Caco-2 (cell line): Measurements from ENCODE around the gene WRAP73. TPM values are rescaled to one million over a fixed set of nuclear protein-coding genes. Genes with fewer than 3 reads are reported as not detected.

Experiments used
- BruUV-seq: library from RNA; stranded (reverse); fragments of 400-500 nt; replicated peaks from 2 replicates; lab custom pipeline; 2021; lab: Mats Ljungman, UMichigan
- CTCF ChIA-PET: fragments of 300-600 bp; sonication (Branson Sonifier 250); formaldehyde crosslinking; loops from one replicate; lab custom pipeline; 2022; ENCODE audit warnings: antibody characterized with exemption; lab: Charles Lee
- POLR2A ChIA-PET: fragments of 300-600 bp; sonication (Branson Sonifier 250); formaldehyde crosslinking; loops from one replicate; lab custom pipeline; 2022; ENCODE audit warnings: antibody characterized with exemption; lab: Charles Lee
- DNase-seq, 2 experiments: peaks; one replicate each; pipeline versions ENCODE4 v3.0.0 to v3.0.0-alpha.2; 2020 to 2022
- H3K27me3 ChIP-seq: replicated peaks from 2 replicates; pipeline ENCODE4 v1.6.0; 2011; ENCODE audit warnings: low read length; ENCODE audit not compliant: control insufficient read depth, insufficient read depth
- H3K36me3 ChIP-seq: 2 replicates; pipeline ENCODE4 v1.5.1; 2011; ENCODE audit warnings: low read length; ENCODE audit not compliant: control insufficient read depth, insufficient read depth
- H3K4me1 ChIP-seq: fragments of 250-450 bp; sonication (Bioruptor Pico); 2 replicates; pipeline ENCODE4 v1.5.1; 2020; ENCODE audit warnings: mild to moderate bottlenecking
- H3K4me3 ChIP-seq: 2 replicates; pipeline ENCODE4 v1.5.1; 2011; ENCODE audit warnings: low read depth, mild to moderate bottlenecking, control low read depth, low read length
- H3K9me3 ChIP-seq: fragments of 250-450 bp; sonication (Bioruptor Pico); 2 replicates; pipeline ENCODE4 v1.5.1; 2020; ENCODE audit warnings: mild to moderate bottlenecking, moderate library complexity
- H3K27ac Mint-ChIP-seq: one replicate; pipeline ENCODE4 v1.8.0; 2022; ENCODE audit warnings: mixed read lengths; ENCODE audit not compliant: unreplicated experiment
- H3K27me3 Mint-ChIP-seq: one replicate; pipeline ENCODE4 v1.8.0; 2022; ENCODE audit warnings: mixed read lengths; ENCODE audit not compliant: insufficient read depth, unreplicated experiment
- H3K36me3 Mint-ChIP-seq: one replicate; pipeline ENCODE4 v1.8.0; 2022; ENCODE audit warnings: mild to moderate bottlenecking, mixed read lengths; ENCODE audit not compliant: insufficient read depth, unreplicated experiment
- H3K4me1 Mint-ChIP-seq: one replicate; pipeline ENCODE4 v1.8.0; 2022; ENCODE audit warnings: low read depth, mixed read lengths; ENCODE audit not compliant: unreplicated experiment
- H3K4me3 Mint-ChIP-seq: one replicate; pipeline ENCODE4 v1.8.0; 2022; ENCODE audit warnings: mild to moderate bottlenecking, moderate library complexity, mixed read lengths; ENCODE audit not compliant: unreplicated experiment
- H3K9me3 Mint-ChIP-seq: one replicate; pipeline ENCODE4 v1.8.0; 2022; ENCODE audit warnings: mixed read lengths; ENCODE audit not compliant: unreplicated experiment
- intact Hi-C: fragments of 100-400 bp; cut with micrococcal nuclease; formaldehyde crosslinking; loops from one replicate; pipeline ENCODE4 v1.10.0; 2022; ENCODE audit not compliant: unreplicated experiment
- total RNA-seq: library from RNA; stranded (reverse); gene quantifications from 2 replicates; pipeline ENCODE4 v1.2.3, GENCODE V29; 2022
- TF ChIP-seq, protein P1 (sequence below), 2 experiments: fragments of 200-600 bp in 1 of 2; IDR thresholded peaks; 1 replicate in 1 of 2; 2 replicates in 1 of 2; pipeline versions ENCODE4 v1.5.1 to v1.8.0; 2011 to 2022; ENCODE audit warnings: antibody characterized with exemption in 1 of 2, control low read depth in 1 of 2, inconsistent platforms in 1 of 2, low read depth in 1 of 2, low read length in 1 of 2, mild to moderate bottlenecking in 1 of 2, moderate library complexity in 1 of 2; ENCODE audit not compliant: insufficient read depth in 1 of 2, severe bottlenecking in 1 of 2, unreplicated experiment in 1 of 2

WRAP73 gene
- total RNA-seq, 1 experiment from 2014 or later = 31.6 TPM

DNA sequence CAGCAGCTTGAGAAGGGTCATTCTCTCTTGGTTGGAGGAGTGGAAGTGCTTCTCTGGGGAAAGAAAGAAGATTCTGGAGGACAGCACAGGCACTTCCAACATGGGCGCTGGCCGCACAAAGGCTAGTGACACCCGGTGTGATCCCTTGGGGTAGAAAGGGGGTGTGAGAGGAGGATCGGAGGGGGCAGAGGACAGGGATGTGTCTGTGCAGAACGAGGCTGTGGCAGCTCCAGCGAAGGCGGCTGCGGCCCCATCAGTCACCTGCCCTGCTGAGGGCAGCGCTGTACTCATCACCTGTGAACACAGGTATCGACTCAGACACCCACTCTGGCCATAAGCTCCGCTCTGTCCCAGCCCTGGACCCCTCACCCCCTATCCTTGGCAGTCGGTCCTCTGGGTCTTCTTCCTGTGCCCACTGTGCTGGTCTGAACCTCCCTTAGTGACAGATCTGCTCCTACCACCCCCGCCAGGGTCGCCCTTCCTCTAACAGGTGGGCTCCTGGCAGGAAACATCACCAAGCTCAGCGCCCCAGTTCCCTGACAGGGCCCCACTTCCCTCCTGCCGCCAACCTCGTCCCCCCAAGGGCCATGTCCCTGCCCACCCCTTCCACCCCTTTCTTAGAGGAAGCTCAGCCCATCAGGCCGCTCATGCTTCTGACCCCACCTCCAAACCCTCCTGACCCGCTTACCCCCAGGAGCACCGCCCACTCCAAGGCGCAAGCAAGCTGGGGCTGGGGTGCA, 22.5 kb upstream of the WRAP73 start:
- ChIA-PET CTCF (no interaction called here), POLR2A (no interaction called here)
- DNase-seq = no peak
- intact Hi-C loops = no loop called here
- Mint-ChIP-seq H3K27ac (no peak overlapping the region), H3K36me3 (no peaks in the 10 kb centered on the region), H3K4me3 (no peak overlapping the region), H3K27me3 (no peaks in the 10 kb centered on the region), H3K9me3 (no peaks in the 10 kb centered on the region), H3K4me1 (peaks cover 7% of the 10 kb centered on the region)
- Histone ChIP-seq H3K36me3 (no peaks in the 10 kb centered on the region), H3K27me3 (no peaks in the 10 kb centered on the region), H3K9me3 (no peaks in the 10 kb centered on the region), H3K4me1 (peaks cover 7% of the 10 kb centered on the region), H3K4me3 (no peak overlapping the region)
- TF ChIP-seq, protein P1, sequence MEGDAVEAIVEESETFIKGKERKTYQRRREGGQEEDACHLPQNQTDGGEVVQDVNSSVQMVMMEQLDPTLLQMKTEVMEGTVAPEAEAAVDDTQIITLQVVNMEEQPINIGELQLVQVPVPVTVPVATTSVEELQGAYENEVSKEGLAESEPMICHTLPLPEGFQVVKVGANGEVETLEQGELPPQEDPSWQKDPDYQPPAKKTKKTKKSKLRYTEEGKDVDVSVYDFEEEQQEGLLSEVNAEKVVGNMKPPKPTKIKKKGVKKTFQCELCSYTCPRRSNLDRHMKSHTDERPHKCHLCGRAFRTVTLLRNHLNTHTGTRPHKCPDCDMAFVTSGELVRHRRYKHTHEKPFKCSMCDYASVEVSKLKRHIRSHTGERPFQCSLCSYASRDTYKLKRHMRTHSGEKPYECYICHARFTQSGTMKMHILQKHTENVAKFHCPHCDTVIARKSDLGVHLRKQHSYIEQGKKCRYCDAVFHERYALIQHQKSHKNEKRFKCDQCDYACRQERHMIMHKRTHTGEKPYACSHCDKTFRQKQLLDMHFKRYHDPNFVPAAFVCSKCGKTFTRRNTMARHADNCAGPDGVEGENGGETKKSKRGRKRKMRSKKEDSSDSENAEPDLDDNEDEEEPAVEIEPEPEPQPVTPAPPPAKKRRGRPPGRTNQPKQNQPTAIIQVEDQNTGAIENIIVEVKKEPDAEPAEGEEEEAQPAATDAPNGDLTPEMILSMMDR (IDR thresholded peaks at IDR 0.05; ENCODE audit: insufficient read depth in 1 of 2, low read depth in 1 of 2, low read length in 1 of 2, severe bottlenecking in 1 of 2, unreplicated experiment in 1 of 2) = no peak
- no TSS peak for BruUV-seq

DNA sequence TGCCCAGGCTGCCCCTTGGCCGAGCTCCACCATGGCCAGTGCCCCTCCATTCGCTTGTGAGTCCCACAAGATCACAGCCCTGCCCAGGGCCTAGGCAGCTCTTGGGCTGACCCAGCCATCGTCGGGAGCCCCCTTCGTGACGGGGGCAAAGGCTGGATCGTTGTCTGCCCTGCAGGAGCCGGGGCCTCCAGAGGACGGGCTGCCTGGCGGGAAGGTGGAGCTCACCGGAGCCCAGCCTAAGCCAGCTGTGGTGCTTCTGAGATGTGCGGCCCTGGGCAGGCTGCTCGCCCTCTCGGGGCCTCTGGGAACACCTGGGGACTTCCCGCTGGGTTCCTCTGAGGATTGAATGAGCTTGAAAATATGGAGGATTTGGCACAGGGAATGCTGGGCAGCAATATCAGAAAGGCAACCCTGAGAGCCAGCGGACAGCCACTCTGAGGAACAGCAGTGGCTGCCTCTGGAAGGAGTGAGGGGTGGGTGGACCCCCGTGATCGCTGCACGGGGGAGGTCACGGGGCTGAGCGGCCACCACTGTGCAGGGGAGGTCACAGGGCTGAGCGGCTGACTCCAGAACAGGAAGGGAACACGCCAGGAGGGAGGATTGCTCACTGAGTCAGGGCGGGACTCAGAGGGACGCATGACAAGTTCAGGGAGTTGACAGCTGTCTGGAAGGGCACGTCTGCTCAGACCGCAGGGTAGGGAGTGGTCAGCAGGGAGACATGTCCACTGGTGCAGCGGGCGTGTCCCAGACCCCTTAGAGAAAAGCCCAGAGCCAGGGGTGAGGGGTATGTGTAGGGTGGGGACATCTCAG, 21.7 kb upstream of the WRAP73 start:
- ChIA-PET POLR2A (no interaction called here), CTCF (no interaction called here)
- H3K4me3 ChIP-seq = no peak overlapping the region
- H3K27me3 Mint-ChIP-seq = no peaks in the 10 kb centered on the region
- TF ChIP-seq, protein P1 (IDR thresholded peaks at IDR 0.05; ENCODE audit: insufficient read depth in 1 of 2, low read depth in 1 of 2, low read length in 1 of 2, severe bottlenecking in 1 of 2, unreplicated experiment in 1 of 2) = no peak
- no peaks in the 10 kb centered on the region for H3K9me3 ChIP-seq
- no peaks in the 10 kb centered on the region for H3K36me3 ChIP-seq
- intact Hi-C loops = no loop called here
- DNase-seq = no peak
- H3K27me3 ChIP-seq = no peaks in the 10 kb centered on the region
- H3K27ac Mint-ChIP-seq = no peak overlapping the region
- H3K4me1 ChIP-seq = peaks cover 7% of the 10 kb centered on the region
- no TSS peak for BruUV-seq
- H3K36me3 Mint-ChIP-seq = no peaks in the 10 kb centered on the region
- H3K4me1 Mint-ChIP-seq = peaks cover 7% of the 10 kb centered on the region
- H3K9me3 Mint-ChIP-seq = no peaks in the 10 kb centered on the region
- H3K4me3 Mint-ChIP-seq = no peak overlapping the region

DNA sequence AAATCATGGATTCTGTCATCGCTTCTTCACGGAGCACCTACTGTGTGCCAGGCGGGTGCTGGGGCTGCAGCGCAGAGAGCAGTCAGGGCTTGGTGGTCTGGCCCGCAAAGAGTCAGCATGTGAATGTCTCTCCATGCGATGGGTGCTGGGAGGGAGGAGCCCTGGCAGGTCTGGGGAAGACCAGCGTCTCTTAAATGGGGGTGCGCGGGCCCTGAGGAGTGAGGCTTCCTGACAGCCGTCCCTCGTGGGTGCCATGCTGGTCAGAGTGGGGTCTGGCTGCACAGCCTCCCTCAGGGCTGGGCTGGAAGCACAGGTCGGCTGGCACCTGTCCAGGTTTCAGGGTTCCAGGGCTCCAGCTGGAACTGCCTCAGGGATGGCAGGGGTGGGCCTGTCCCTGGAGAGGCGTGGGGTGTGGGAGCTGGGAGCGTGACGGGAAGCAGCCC, 20.9 kb upstream of the WRAP73 start:
- CTCF ChIA-PET = no interaction called here
- no peaks in the 10 kb centered on the region for H3K36me3 ChIP-seq
- H3K4me3 Mint-ChIP-seq = no peak overlapping the region
- no peaks in the 10 kb centered on the region for H3K9me3 Mint-ChIP-seq
- H3K9me3 ChIP-seq = no peaks in the 10 kb centered on the region
- peaks cover 7% of the 10 kb centered on the region for H3K4me1 ChIP-seq
- H3K27me3 ChIP-seq = no peaks in the 10 kb centered on the region
- POLR2A ChIA-PET = no interaction called here
- no peak for DNase-seq
- BruUV-seq = no TSS peak
- H3K4me3 ChIP-seq = no peak overlapping the region
- H3K27ac Mint-ChIP-seq = no peak overlapping the region
- no peaks in the 10 kb centered on the region for H3K36me3 Mint-ChIP-seq
- H3K27me3 Mint-ChIP-seq = no peaks in the 10 kb centered on the region
- intact Hi-C loops = no loop called here
- TF ChIP-seq, protein P1 (IDR thresholded peaks at IDR 0.05; ENCODE audit: insufficient read depth in 1 of 2, low read depth in 1 of 2, low read length in 1 of 2, severe bottlenecking in 1 of 2, unreplicated experiment in 1 of 2) = no peak
- H3K4me1 Mint-ChIP-seq = peaks cover 7% of the 10 kb centered on the region
